Measurements from ENCODE around the gene GALNT9.
"Not testable (repeated sequence)": the region's sequence is repeated elsewhere in the genome, so short reads cannot be mapped to it uniquely, and the experiment has no call there.

GALNT9 gene

GRCh38 chr12:132358241-132359225 is 29.1 kb upstream of the GALNT9 start:
- not testable (repeated sequence) for DNase-seq

DNA sequence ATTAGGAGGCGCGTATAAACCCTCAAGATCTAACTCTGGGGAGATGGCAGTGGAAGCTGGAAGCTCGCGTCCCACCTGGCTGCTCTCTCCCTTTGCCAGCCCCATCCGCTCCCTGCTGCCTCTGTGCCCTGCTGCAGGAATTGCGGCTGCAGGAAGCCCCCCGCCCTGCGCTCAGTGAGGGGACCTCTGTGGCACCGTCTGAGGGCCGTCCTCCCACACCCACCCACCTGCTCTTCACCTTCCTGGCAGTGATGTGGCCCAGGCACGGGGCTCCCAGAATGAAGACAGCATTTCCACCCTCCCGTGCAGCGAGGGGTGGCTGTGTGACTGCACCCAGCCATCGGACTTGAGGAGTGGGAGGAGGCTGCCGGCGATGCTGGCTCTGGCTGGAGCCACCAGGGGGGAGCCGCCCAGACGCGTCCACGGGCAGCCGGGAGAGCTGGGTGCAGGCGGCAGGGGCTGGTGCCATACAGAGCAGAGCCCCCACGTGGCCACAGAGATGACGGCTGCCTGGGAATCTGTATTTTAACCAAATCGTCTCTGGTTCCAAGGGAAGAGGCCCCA is 28.3 kb upstream of the GALNT9 start:
- no peak for DNase-seq

DNA sequence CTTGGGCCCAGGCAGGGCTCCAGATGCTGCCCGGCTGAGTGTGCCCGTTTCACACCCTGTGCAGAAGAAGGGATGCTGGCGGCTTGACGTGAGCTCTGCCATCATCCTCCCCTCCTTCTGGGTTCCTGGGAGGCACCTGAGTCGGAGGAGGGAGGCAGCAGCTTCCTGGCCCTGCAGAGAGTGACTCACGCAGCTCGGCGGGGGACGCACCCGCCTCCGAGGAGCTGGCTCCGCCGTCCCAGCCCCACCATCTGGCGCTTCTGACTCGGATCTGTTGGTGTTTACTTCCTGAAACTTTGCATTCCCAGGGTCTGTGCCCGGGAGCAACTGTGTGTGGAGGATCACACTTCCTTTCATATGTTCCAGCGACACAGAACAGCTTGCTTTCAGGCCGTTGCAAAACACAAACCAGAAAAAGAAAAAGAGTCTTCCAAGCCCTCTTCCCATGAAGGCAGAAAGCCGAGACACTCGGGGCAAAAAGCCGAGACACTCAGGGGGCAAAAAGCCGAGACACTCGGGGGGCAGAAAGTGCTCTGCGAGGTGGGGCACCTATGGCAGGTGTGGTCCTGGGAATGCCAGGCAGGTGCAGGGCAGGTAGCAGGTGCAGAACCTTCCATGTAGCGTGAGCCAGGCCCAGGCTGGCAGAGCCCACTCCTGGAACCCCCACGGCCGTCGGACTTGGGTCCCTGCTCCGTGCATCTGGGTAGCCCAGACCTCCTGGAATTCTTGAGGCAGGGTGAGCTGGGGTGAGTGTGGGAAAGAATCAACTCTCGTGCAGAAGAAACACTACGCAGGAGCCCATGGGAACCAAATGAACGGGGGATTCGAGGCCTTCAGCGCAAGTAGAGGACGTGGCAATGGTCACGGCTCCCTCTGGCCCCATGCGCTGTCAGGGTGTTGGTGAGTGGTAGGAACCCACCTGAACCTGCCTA is 27.6 kb upstream of the GALNT9 start:
- no peak for DNase-seq

DNA sequence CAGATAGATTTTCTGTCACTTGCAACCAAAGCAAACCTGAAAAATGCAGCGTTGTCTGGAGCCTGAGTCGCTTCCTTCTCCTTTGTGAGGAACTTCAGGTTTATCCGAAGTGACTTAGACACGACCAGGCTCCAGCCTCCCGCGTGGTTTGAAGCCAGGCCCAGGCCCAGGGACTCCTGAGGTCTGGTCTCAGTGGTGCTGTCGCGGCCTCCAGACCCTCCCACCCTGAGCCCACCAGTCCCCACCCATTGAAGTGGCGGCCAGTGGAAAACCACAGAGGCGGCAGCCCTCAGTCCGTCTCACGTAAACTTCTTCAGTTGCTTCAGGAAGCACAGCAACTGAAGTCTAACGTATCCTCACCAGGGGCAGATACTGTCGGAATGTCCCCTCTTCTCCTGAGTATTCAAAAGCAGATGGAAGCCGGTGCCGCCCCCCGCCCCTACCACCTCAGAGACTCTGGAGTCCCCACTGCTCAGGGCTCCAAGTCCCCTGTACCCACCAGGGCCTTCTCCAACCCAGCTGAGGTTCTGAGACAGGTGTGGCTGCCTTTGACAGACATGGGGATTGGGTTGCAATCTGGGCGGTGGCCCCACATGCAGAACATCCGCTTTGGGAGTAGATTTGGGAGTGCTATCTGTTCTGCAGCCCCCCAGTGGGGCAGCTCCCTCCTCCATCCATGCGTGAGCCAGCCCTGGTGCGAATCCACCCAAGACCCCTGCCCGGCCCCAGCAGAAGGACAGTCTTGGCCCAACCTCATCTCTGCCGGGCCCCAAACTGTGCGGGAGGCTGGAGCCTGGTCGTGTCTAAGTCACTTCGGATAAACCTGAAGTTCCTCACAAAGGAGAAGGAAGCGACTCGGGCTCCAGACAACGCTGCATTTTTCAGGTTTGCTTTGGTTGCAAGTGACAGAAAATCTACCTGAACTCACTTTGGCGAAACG is 26.6 kb upstream of the GALNT9 start:
- DNase-seq = no peak

DNA sequence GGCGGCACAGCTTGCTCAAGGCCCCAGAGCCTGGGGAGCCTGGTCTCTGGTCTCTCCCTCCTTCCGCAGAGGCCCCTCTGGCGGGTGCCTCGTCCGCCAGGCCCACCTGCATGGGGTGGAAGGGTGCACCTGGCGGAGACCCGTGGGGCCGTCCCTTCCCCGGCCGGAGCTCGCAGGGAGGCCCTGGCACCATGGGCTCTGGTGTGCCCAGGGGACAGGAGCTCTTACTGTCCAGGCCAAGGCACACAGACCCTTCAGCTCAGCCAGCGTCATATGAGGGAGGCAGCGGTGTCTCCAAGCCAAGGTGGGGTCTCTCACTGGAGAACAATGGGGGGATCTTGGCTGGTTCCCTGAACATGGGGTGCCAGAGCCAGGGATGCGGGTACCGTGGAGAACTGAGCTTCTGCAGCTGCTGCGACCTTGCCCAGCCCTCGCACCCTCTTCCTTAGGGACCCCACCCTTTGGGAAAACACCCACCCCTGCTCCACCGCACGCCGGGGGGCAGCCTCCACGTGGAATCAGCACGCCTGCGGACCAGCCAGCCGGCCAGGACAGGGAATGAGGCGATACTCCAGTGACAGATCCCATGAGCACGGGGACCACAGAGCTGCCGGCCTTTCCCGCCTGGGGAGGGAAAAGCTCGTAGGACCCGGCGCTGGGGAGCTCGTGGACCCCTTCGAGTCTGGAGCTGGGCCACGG is 25.7 kb upstream of the GALNT9 start:
- DNase-seq = no peak

- DNase-seq = no peak
Observed at GRCh38 chr12:132354211-132354981, 25.0 kb upstream of the GALNT9 start.

- no peak for DNase-seq
Observed at GRCh38 chr12:132353811-132354210, 24.4 kb upstream of the GALNT9 start.

DNA sequence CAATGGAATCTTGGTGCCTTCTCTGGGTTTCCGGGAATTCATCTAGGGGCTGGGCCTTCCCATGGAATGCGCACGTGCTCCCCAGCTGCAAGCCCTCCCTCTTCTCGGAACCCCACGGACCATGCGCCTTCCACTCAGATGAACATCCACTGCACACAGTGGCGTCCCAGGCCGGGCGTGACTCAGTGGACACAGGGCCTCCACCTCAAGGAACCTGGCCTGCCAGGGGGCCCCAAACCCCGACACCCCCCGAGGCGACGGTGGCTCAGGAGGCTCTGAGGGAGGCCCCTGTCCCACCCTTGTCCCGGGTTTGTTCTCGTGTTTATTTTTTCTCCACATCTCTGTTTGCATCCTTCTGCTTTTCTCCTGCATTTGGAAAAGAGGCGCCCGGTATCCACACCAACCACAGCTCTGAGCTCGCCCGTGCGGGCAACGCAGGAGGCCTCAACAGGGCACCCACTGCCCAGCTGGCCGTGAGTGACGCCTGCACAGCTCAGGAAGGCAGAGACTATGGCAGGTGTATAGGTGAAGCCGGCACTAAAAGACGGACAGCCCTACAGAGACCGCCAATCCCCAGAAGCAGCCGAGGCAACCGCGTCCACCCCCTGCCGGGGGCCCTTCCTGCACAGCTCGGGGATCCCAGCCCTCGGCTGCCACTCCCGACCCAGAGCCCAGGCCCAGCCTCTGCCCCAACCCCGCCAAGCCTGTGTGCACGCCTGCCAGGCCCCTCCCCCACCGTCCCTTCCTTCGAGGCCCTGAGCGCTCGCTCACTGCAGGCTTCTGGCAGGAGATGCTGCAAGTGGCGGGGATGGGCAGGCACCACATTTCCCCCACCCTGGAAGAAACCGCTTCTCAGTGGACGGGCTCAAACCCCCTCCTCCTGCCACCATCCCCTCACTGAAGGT is 23.8 kb upstream of the GALNT9 start:
- DNase-seq = no peak

DNA sequence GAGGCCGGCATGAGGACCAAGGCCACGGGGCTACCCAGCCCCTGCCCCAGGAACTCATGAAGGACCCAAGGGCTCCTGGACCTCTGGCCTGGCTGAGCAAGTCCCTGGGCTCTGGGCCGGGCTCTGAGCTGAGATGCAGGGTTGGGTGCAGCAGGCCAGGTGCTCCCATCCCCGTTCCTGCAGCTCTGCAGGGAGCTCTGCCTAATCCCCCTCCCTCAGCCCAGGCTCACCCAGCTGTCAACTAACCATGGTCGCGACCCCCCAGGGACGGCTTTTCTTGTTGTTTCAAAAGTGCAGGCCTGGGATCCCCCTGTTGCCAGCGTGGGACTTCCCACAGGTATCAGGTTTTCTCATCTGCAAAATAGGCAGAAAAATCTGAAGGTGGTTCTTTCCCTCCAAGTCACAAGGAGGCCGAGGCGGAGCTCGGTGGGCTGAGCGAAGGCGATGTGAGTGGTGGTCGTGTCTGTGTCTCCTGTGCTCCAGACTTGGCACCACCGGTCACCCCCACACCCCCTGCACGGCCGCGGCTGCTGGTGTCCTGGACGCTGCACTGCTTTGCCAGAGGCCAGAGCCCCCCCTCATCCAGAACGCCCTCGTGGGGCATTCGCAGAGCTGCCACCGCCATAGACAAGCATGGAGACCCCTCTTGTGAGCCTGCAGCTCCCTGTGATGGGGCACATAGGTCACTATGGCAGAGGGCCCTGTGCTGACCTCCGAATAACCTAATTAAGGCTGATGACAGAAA is 22.5 kb upstream of the GALNT9 start:
- no peak for DNase-seq

DNA sequence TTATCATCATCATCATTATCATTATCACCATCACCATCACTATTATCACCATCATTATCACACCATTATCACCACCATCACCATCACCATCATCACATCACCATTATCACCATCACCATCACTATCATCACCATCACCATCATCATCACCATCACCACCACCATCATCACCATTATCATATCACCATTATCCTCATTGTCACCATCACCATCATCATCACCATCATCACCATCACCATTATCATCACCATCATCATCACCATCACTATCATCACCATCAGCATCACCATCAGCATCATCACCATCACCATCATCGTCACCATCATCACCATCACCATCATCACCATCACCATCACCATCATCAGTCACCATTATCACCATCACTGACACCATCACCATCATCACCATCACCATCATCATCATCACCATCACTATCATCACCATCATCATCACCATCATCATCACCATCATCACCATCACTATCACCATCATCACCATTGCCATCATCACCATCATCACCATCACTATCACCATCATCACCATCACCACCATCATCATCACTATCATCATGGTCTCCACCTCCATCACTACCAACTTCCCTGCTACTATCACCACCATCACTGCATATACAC is 20.2 kb upstream of the GALNT9 start:
- DNase-seq = no peak

- DNase-seq = no peak
Observed at GRCh38 chr12:132348176-132348575, 18.8 kb upstream of the GALNT9 start.

GRCh38 chr12:132347176-132347855 is 17.9 kb upstream of the GALNT9 start:
- no peak for DNase-seq

- no peak for DNase-seq
Observed at GRCh38 chr12:132346471-132347175, 17.2 kb upstream of the GALNT9 start.

- no peak for DNase-seq
Observed at GRCh38 chr12:132345561-132346200, 16.3 kb upstream of the GALNT9 start.

DNA sequence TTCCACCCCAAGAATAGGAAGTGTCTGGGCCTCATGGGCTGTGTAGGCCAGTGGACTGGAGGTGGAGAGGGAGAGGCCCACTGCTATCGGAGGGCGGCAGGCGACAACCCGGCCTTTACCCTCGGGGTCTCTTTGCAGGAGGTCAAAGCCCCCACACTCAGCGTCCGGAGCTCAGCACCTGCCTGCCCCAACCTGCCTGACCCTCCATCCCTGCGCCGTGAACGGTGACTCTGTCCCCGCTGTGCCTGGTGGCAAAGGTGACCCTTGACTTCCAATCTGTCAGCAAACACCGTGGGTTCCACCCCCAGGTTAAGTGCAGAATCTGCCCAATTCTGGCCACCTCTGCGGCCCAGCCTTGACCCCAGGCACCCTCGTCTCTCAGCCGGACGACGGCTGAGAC is 15.7 kb upstream of the GALNT9 start:
- DNase-seq = no peak

DNA sequence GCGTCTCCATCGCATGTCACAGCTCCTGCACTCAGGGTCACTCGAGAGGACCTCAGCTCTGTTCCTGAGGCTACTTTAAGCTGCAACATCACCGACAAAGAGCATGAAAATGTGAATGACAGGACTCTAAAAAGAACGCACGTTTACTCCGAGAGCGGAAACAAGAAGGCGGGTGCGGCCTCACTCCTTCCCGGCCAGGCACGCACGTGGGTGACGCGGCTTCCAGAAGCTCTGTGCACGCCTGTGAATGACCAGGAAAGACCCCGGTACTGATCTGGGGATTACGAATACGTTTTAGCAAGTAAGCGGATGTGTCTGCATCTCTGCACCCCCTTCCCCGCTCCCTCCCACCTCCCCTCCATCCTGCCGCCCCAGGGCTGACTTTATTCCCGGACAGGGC is 15.2 kb upstream of the GALNT9 start:
- no peak for DNase-seq

All from activated CD4-positive, CD25-positive, alpha-beta regulatory T cell (primary cell).